Smooth muscle cell of the coronary artery (primary cell): Measurements from ENCODE around the gene CNTNAP3. TPM values are rescaled to one million over a fixed set of nuclear protein-coding genes. Genes with fewer than 3 reads are reported as not detected.

Experiments
- total RNA-seq: library from RNA; depleted of rRNA; stranded (reverse); fragments of >200 nt; gene quantifications from 2 replicates; pipeline ENCODE4 v1.2.3, GENCODE V29; 2014; ENCODE audit warnings: low replicate concordance

Gene CNTNAP3
- total RNA-seq = 0.12 and 5.6 TPM in 2 replicates

GRCh38 chr9:39287980-39288379 lies at the start of gene CNTNAP3:
Gene CNTNAP3, minus strand, starts transcription at chr9:39288167. Its CDS starts 103 bp downstream, at chr9:39288064.

Other genes starting within 250 kb of the CNTNAP3 start
- gene SPATA31A1, start 67.5 kb upstream of the CNTNAP3 start, total RNA-seq = not detected in 2 replicates